VCaP (cell line): ENCODE data around the gene A3GALT2.

Source experiments
- H3K27ac ChIP-seq: fragments of 450-650 bp; 2 replicates; pipeline ENCODE4 v1.5.1; 2017
- CTCF ChIP-seq: fragments of 450-650 bp; conservative IDR thresholded peaks from 2 replicates; pipeline ENCODE4 v1.5.1; 2017; ENCODE audit warnings: mild to moderate bottlenecking, moderate library complexity

A3GALT2 gene

GRCh38 chr1:33331444-33332356, 10.8 kb upstream of the A3GALT2 start:
- no peak for TF ChIP-seq CTCF
- H3K27ac ChIP-seq, result peak overlapping the region; percentile 79

- peak overlapping the region; percentile 79 for H3K27ac ChIP-seq
- no peak for TF ChIP-seq CTCF
Measured at GRCh38 chr1:33330906-33331305, 10.0 kb upstream of the A3GALT2 start.

GRCh38 chr1:33330361-33330890, 9.5 kb upstream of the A3GALT2 start:
- H3K27ac ChIP-seq, result peak overlapping the region; percentile 79
- TF ChIP-seq CTCF, result no peak

- no peak for TF ChIP-seq CTCF
- peak overlapping the region; percentile 79 for H3K27ac ChIP-seq
Measured at GRCh38 chr1:33329600-33330305, 8.9 kb upstream of the A3GALT2 start.

GRCh38 chr1:33328817-33329216, 7.9 kb upstream of the A3GALT2 start:
- H3K27ac ChIP-seq, result peak overlapping the region; percentile 79
- no peak for TF ChIP-seq CTCF

GRCh38 chr1:33327587-33328325, 6.9 kb upstream of the A3GALT2 start:
- peak overlapping the region; percentile 79 for H3K27ac ChIP-seq
- TF ChIP-seq CTCF, result no peak
